Cardiac muscle cell (in vitro differentiated cells and primary cell): Measurements from ENCODE around the gene KIF3B. TPM values are rescaled to one million over a fixed set of nuclear protein-coding genes. Genes with fewer than 3 reads are reported as not detected.
"Not testable (repeated sequence)": the region's sequence is repeated elsewhere in the genome, so short reads cannot be mapped to it uniquely, and the experiment has no call there.

Experiments
- DNase-seq, 2 donors: peaks; one replicate each; pipeline versions ENCODE4 v3.0.0 to v3.0.0-alpha.2; 2010 to 2017; ENCODE audit warnings: low read depth in 1 of 2, low spot score in 1 of 2
- H3K27ac ChIP-seq: fragments of 200-600 bp; sonication (generic); 2 replicates; pipeline ENCODE4 v1.5.1; 2016
- H3K27me3 ChIP-seq: fragments of 200-600 bp; sonication (generic); 2 replicates; pipeline ENCODE4 v1.6.0; 2016; ENCODE audit warnings: control low read depth
- H3K36me3 ChIP-seq: fragments of 200-600 bp; sonication (generic); 2 replicates; pipeline ENCODE4 v1.5.1; 2016; ENCODE audit warnings: control low read depth
- H3K4me1 ChIP-seq: fragments of 200-600 bp; sonication (generic); 2 replicates; pipeline ENCODE4 v1.8.1; 2017; ENCODE audit warnings: low read depth, mild to moderate bottlenecking, mixed run types
- H3K4me3 ChIP-seq: fragments of 200-600 bp; sonication (generic); 2 replicates; pipeline ENCODE4 v1.5.1; 2016; ENCODE audit warnings: mild to moderate bottlenecking
- H3K9me3 ChIP-seq: fragments of 200-600 bp; sonication (generic); 2 replicates; pipeline ENCODE4 v1.5.1; 2017; ENCODE audit warnings: low read depth, mild to moderate bottlenecking, control low read depth
- polyA plus RNA-seq: library from polyadenylated mRNA; unstranded; fragments of >200 nt; fragmentation: Nextera tagmentation; extraction: Ambion mirVana; gene quantifications from 2 replicates; pipeline ENCODE4 v1.2.1, GENCODE V29; 2016
- total RNA-seq: library from RNA; depleted of rRNA; stranded (reverse); fragments of >200 nt; gene quantifications from 2 replicates; pipeline ENCODE4 v1.2.3, GENCODE V29; 2016
- TF ChIP-seq, protein P1 (sequence below): IDR thresholded peaks from 2 replicates; pipeline ENCODE4 v1.5.1; 2012; ENCODE audit warnings: low read depth, mild to moderate bottlenecking, low read length

Gene KIF3B
- total and polyA plus RNA-seq, 2 experiments from 2014 or later = 6.2 to 13.2 TPM

DNA sequence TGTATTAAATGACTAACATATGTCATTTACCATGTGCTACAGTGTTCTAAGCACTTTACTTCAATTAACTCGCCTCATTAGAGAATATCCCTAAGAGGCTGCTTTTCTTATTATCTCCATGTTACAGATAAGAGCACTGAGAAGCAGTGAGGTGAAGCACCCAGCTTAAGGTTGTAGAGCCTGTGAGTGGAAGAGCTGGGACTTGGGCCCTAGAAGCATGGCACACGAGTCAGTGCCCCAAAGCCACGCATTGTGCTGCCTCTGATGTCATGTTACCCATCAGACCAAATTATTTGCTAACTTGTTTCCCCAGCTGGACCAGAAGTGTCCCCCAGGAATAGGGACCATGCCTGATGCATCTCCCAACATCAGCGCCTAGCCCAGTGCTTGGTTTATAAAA, 35.6 kb upstream of the KIF3B start:
- DNase-seq = no peak
- Histone ChIP-seq H3K36me3 (no peaks in the 10 kb centered on the region), H3K9me3 (no peaks in the 10 kb centered on the region), H3K27ac (no peak overlapping the region), H3K4me3 (no peak overlapping the region), H3K4me1 (no peaks in the 10 kb centered on the region), H3K27me3 (no peaks in the 10 kb centered on the region)
- TF ChIP-seq, protein P1, sequence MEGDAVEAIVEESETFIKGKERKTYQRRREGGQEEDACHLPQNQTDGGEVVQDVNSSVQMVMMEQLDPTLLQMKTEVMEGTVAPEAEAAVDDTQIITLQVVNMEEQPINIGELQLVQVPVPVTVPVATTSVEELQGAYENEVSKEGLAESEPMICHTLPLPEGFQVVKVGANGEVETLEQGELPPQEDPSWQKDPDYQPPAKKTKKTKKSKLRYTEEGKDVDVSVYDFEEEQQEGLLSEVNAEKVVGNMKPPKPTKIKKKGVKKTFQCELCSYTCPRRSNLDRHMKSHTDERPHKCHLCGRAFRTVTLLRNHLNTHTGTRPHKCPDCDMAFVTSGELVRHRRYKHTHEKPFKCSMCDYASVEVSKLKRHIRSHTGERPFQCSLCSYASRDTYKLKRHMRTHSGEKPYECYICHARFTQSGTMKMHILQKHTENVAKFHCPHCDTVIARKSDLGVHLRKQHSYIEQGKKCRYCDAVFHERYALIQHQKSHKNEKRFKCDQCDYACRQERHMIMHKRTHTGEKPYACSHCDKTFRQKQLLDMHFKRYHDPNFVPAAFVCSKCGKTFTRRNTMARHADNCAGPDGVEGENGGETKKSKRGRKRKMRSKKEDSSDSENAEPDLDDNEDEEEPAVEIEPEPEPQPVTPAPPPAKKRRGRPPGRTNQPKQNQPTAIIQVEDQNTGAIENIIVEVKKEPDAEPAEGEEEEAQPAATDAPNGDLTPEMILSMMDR = no peak

DNA sequence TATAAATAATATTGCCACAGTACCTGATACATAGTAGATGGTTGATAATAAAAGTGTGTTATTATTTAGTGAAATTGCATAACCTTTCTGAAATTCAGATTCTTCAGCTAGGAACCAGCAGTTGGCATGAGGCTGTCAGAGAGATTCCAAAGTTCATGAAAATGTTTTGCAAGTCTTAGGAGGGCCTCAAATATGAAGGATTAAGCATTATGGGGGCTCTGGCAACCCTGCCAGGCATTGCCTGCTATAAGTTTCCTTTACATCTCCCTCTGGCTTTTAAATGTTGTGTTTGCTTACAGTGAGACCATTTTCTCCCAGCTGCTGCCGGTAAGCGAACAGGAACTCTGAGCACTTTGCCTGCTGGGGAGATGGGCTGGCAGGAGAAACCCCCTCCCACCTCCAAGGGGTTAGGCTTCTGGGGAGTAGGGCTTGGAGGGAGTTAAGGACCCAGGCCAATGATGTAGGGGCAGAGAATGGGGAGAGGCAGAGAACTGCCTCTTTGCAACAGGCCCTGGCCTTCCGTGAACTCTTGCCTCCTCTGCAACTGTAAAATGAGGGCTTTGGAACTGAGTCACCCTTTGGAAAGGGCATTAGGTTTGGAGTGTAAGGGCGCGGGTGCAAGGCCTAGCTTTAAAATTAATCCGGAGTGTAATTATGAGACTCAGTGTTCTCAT, 33.2 kb upstream of the KIF3B start:
- Histone ChIP-seq H3K36me3 (no peaks in the 10 kb centered on the region), H3K27me3 (no peaks in the 10 kb centered on the region), H3K9me3 (no peaks in the 10 kb centered on the region), H3K27ac (no peak overlapping the region), H3K4me3 (no peak overlapping the region), H3K4me1 (no peaks in the 10 kb centered on the region)
- no peak for DNase-seq
- TF ChIP-seq, protein P1 = no peak

- no peak overlapping the region for H3K4me3 ChIP-seq
- H3K27ac ChIP-seq = no peak overlapping the region
- H3K27me3 ChIP-seq = no peaks in the 10 kb centered on the region
- no peaks in the 10 kb centered on the region for H3K9me3 ChIP-seq
- DNase-seq = no peak
- H3K36me3 ChIP-seq = no peaks in the 10 kb centered on the region
- no peaks in the 10 kb centered on the region for H3K4me1 ChIP-seq
- TF ChIP-seq, protein P1 = no peak
These were observed 32.5 kb upstream of the KIF3B start for GRCh38 chr20:32244959-32245358.

DNA sequence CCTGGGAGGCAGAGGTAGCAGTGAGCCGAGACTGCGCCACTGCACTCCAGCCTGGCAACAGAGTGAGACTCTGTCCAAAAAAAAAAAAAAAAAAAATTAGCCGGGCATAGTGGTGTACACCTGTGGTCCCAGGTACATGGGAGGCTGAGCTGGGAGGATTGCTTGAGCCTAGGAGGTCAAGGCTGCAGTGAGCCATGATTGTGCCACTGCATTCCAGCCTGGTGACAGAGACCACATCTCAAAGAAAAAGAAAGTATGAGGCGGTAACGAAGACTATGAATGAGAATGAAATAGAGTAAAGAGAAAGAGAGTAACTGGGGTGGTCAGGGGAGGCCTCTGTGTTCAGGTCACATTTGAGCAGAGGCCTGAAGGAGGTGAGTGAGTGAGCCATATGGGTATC, 31.2 kb upstream of the KIF3B start:
- not testable (repeated sequence) for H3K27me3 ChIP-seq, H3K4me3 ChIP-seq, H3K4me1 ChIP-seq, H3K27ac ChIP-seq, H3K9me3 ChIP-seq, H3K36me3 ChIP-seq, DNase-seq

DNA sequence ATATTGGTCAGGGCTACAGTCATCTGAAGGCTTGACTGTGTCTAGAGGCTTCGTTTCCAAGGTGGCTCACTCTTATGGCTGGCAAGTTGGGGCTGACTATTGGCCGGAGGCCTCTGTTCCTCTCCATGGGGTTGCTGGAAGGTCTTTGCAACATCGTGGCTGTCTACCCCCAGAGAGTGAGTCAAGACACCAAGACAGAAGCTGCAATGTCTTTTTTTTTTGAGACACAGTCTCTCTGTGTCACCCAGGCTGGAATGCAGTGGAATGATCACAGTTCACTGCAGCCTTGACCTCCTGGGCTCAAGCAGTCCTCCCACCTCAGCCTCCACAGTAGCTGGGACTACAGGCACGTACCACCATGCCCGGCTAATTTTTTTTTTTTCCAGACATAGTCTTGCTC, 29.4 kb upstream of the KIF3B start:
- Histone ChIP-seq H3K4me3 (no peak overlapping the region), H3K36me3 (no peaks in the 10 kb centered on the region), H3K27ac (no peak overlapping the region), H3K9me3 (no peaks in the 10 kb centered on the region), H3K27me3 (no peaks in the 10 kb centered on the region), H3K4me1 (no peaks in the 10 kb centered on the region)
- TF ChIP-seq, protein P1 = no peak
- DNase-seq = no peak

DNA sequence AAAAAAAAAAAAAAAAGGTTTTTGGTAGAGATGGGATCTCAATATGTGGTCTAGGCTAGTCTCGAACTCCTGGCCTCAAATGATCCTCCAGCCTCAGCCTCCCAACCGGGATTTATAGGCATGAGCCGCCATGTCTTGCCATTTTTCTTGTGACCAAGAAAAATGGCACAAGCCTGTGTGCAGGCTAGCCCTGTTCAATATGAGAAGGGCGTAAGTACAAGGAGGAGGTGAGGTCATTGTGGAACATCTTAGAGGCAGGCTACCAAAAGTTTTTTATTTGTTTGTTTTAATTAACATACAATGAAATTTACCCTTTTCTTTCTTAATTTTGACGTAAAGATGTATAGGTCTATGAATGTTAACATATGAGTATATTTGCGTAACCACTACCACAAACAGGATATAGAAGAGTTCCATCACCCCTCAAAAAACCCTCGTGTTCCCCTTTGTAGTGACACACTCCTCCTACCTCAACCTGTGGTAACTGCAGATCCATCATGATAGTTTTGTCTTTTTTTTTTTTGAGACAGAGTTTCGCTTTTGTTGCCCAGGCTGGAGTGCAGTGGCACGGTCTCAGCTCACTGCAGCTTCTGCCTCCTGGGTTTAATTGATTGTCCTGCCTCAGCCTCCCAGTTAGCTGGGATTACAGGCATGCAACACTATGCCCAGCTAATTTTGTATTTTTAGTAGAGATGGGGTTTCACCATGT, 28.3 kb upstream of the KIF3B start:
- Histone ChIP-seq H3K27me3 (no peaks in the 10 kb centered on the region), H3K36me3 (no peaks in the 10 kb centered on the region), H3K9me3 (no peaks in the 10 kb centered on the region), H3K4me1 (no peaks in the 10 kb centered on the region), H3K27ac (no peak overlapping the region), H3K4me3 (no peak overlapping the region)
- TF ChIP-seq, protein P1 = no peak
- no peak for DNase-seq
